ENCODE measurements around the gene SPG7. TPM values are rescaled to one million over a fixed set of nuclear protein-coding genes. Genes with fewer than 3 reads are reported as not detected.

SPG7 gene
- total RNA-seq, 1 experiment from 2014 or later = 141 TPM

- DNase-seq (ENCODE audit: low spot score) (no peak), ATAC-seq (no peak)
- H3K27me3 Mint-ChIP-seq (ENCODE audit: low read depth) = no peaks in the 10 kb centered on the region; the same call in 1 of the 2 replicates
- H3K36me3 Mint-ChIP-seq = no peaks in the 10 kb centered on the region
- no peak for TF ChIP-seq E2F5 (CRISPR knock-in tag; IDR thresholded peaks at IDR 0.05)
- TF ChIP-seq ZNF263 (CRISPR knock-in tag; IDR thresholded peaks at IDR 0.05; ENCODE audit: low read depth) = no peak
- TF ChIP-seq ZNF671 (CRISPR knock-in tag; IDR thresholded peaks at IDR 0.05) = no peak
- no peak for TF ChIP-seq NR2C2 (CRISPR knock-in tag; IDR thresholded peaks at IDR 0.05)
- TF ChIP-seq TEAD1 (CRISPR knock-in tag; IDR thresholded peaks at IDR 0.05) = no peak
- TF ChIP-seq ZNF396 (CRISPR knock-in tag; IDR thresholded peaks at IDR 0.05; ENCODE audit: borderline replicate concordance) = no peak
- TF ChIP-seq TEAD4 (CRISPR knock-in tag; IDR thresholded peaks at IDR 0.05) = no peak
- peak overlapping the region; percentile 83 for H3K4me3 Mint-ChIP-seq
- H3K9me3 Mint-ChIP-seq = no peaks in the 10 kb centered on the region
- H3K27ac Mint-ChIP-seq = peak overlapping the region; percentile 76
- H3K4me1 Mint-ChIP-seq = peaks cover 29% of the 10 kb centered on the region
- POLR2A ChIA-PET = interaction anchor here (0.7 kb wide), 1 partner anchor 592 kb away, joined by 9 read pairs; no protein-coding TSS in a partner anchor
- CTCF ChIA-PET = interaction anchor here (0.6 to 0.9 kb wide), 4 partner anchors 20 to 147 kb away, joined by 3 to 4 read pairs (median 3); no protein-coding TSS in a partner anchor
Observed at GRCh38 chr16:89491974-89492687, 16.1 kb upstream of the SPG7 start.

GRCh38 chr16:89493776-89494175 lies 14.4 kb upstream of the SPG7 start:
- no peaks in the 10 kb centered on the region for H3K9me3 Mint-ChIP-seq
- TF ChIP-seq CREM (CRISPR knock-in tag; IDR thresholded peaks at IDR 0.05) = no peak
- no peak for TF ChIP-seq CREB1 (CRISPR knock-in tag; IDR thresholded peaks at IDR 0.05)
- TF ChIP-seq, protein P1, sequence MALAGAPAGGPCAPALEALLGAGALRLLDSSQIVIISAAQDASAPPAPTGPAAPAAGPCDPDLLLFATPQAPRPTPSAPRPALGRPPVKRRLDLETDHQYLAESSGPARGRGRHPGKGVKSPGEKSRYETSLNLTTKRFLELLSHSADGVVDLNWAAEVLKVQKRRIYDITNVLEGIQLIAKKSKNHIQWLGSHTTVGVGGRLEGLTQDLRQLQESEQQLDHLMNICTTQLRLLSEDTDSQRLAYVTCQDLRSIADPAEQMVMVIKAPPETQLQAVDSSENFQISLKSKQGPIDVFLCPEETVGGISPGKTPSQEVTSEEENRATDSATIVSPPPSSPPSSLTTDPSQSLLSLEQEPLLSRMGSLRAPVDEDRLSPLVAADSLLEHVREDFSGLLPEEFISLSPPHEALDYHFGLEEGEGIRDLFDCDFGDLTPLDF (CRISPR knock-in tag; IDR thresholded peaks at IDR 0.05) = no peak
- TF ChIP-seq MAX (CRISPR knock-in tag; IDR thresholded peaks at IDR 0.05) = no peak
- TF ChIP-seq ZBTB21 (CRISPR knock-in tag; IDR thresholded peaks at IDR 0.05; ENCODE audit: borderline replicate concordance) = no peak
- TF ChIP-seq, protein P2, sequence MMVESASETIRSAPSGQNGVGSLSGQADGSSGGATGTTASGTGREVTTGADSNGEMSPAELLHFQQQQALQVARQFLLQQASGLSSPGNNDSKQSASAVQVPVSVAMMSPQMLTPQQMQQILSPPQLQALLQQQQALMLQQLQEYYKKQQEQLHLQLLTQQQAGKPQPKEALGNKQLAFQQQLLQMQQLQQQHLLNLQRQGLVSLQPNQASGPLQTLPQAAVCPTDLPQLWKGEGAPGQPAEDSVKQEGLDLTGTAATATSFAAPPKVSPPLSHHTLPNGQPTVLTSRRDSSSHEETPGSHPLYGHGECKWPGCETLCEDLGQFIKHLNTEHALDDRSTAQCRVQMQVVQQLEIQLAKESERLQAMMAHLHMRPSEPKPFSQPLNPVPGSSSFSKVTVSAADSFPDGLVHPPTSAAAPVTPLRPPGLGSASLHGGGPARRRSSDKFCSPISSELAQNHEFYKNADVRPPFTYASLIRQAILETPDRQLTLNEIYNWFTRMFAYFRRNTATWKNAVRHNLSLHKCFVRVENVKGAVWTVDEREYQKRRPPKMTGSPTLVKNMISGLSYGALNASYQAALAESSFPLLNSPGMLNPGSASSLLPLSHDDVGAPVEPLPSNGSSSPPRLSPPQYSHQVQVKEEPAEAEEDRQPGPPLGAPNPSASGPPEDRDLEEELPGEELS (CRISPR knock-in tag; IDR thresholded peaks at IDR 0.05) = no peak
- ATAC-seq (no peak), DNase-seq (ENCODE audit: low spot score) (no peak)
- ChIA-PET CTCF (interaction anchor here (0.5 kb wide), 1 partner anchor 310 kb away, joined by 3 read pairs; no protein-coding TSS in a partner anchor), POLR2A (no interaction called here)
- no peaks in the 10 kb centered on the region; the same call in 1 of the 2 replicates for H3K27me3 Mint-ChIP-seq (ENCODE audit: low read depth)
- H3K4me1 Mint-ChIP-seq = peaks cover 17% of the 10 kb centered on the region
- H3K27ac Mint-ChIP-seq = 0 out of 2 replicates have a peak overlapping the region, but pooled peaks have one; percentile 26
- no peak overlapping the region for H3K4me3 Mint-ChIP-seq
- H3K36me3 Mint-ChIP-seq = no peaks in the 10 kb centered on the region

- no peaks in the 10 kb centered on the region for H3K36me3 Mint-ChIP-seq
- POLR2A ChIA-PET = interaction anchor here (0.7 kb wide), 1 partner anchor 247 kb away, joined by 5 read pairs; no protein-coding TSS in a partner anchor
- peaks cover 13% of the 10 kb centered on the region for H3K4me1 Mint-ChIP-seq
- TF ChIP-seq CREM (CRISPR knock-in tag; IDR thresholded peaks at IDR 0.05) = no peak
- TF ChIP-seq NFYB (CRISPR knock-in tag; conservative IDR thresholded peaks at IDR 0.05; ENCODE audit: low read depth) = no peak
- TF ChIP-seq RORB (CRISPR knock-in tag; IDR thresholded peaks at IDR 0.05) = no peak
- no peak for TF ChIP-seq STAT6 (CRISPR knock-in tag; conservative IDR thresholded peaks at IDR 0.05; ENCODE audit: low read depth)
- TF ChIP-seq NR1H2 (CRISPR knock-in tag; IDR thresholded peaks at IDR 0.05) = no peak
- TF ChIP-seq ZBTB43 (CRISPR knock-in tag; IDR thresholded peaks at IDR 0.05) = no peak
- TF ChIP-seq ATF3 (CRISPR knock-in tag; conservative IDR thresholded peaks at IDR 0.05) = no peak
- no peak for TF ChIP-seq ZBTB21 (CRISPR knock-in tag; IDR thresholded peaks at IDR 0.05; ENCODE audit: borderline replicate concordance)
- no peak overlapping the region for H3K27ac Mint-ChIP-seq
- ATAC-seq (no peak), DNase-seq (ENCODE audit: low spot score) (no peak)
- CTCF ChIA-PET = interaction anchor here (1.7 kb wide), 1 partner anchor 69 kb away, joined by 3 read pairs; no protein-coding TSS in a partner anchor
- no peaks in the 10 kb centered on the region; the same call in 1 of the 2 replicates for H3K27me3 Mint-ChIP-seq (ENCODE audit: low read depth)
- no peak overlapping the region for H3K4me3 Mint-ChIP-seq
- H3K9me3 Mint-ChIP-seq = no peaks in the 10 kb centered on the region
Observed at GRCh38 chr16:89495121-89495520, 13.1 kb upstream of the SPG7 start.

All from WTC11 (cell line).